Sciatic nerve (tissue), 2 donors: Measurements from ENCODE around the gene P2RY12. TPM values are rescaled to one million over a fixed set of nuclear protein-coding genes. Genes with fewer than 3 reads are reported as not detected.

Experiments used
- ATAC-seq: fragments of 200-7000 bp; cut with Tn5 transposase; one replicate; pipeline ENCODE4 v1.9.1; 2020; ENCODE audit warnings: mild to moderate bottlenecking, moderate library complexity
- DNase-seq: peaks from one replicate; pipeline ENCODE4 v3.0.0-alpha.2; 2020; ENCODE audit warnings: low spot score
- intact Hi-C: fragments of 100-400 bp; cut with DNase I; formaldehyde crosslinking; loops from one replicate; pipeline ENCODE4 v1.14.2; 2022
- total RNA-seq: library from RNA; stranded (reverse); fragmentation: NEBNext Ultra II Directional; extraction: Animal tissue kit (Norgen Biotek cat#: 25700); gene quantifications from one replicate; pipeline ENCODE4 v1.2.1, GENCODE V29; 2021
- donor health status: DM: no; HTN: no; CAD: no.
- donor health status: DM: no; HTN: no; CAD: no.

P2RY12 gene
- total RNA-seq, 1 donor from 2014 or later, result 27.1 TPM

- intact Hi-C loops, result no loop called here
- ATAC-seq (peak; percentile 75), DNase-seq (no peak)
Observed at GRCh38 chr3:151356794-151357462, 27.6 kb downstream of the P2RY12 start.

GRCh38 chr3:151351648-151352047 is 32.9 kb downstream of the P2RY12 start:
- no peak for ATAC-seq
- intact Hi-C loops, result no loop called here
- no peak for DNase-seq

GRCh38 chr3:151351219-151351618 is 33.3 kb downstream of the P2RY12 start:
- no peak for DNase-seq
- ATAC-seq, result no peak
- intact Hi-C loops, result no loop called here

GRCh38 chr3:151350656-151351055 is 33.9 kb downstream of the P2RY12 start:
- ATAC-seq (no peak), DNase-seq (no peak)
- intact Hi-C loops, result no loop called here

GRCh38 chr3:151347432-151347831 is 37.1 kb downstream of the P2RY12 start:
- ATAC-seq (peak; percentile 66), DNase-seq (no peak)
- intact Hi-C loops, result no loop called here

- intact Hi-C loops, result no loop called here
- ATAC-seq (peak; percentile 36), DNase-seq (no peak)
Observed at GRCh38 chr3:151346292-151346691, 38.3 kb downstream of the P2RY12 start.

- DNase-seq (no peak), ATAC-seq (peak; percentile 91)
- intact Hi-C loops, result no loop called here
Observed at GRCh38 chr3:151345859-151346258, 38.7 kb downstream of the P2RY12 start.

GRCh38 chr3:151331696-151332095 is 52.9 kb downstream of the P2RY12 start:
- no peak for ATAC-seq
- intact Hi-C loops, result no loop called here
- DNase-seq, result no peak

- intact Hi-C loops, result no loop called here
- DNase-seq (no peak), ATAC-seq (no peak)
Observed at GRCh38 chr3:151330899-151331298, 53.7 kb downstream of the P2RY12 start.

GRCh38 chr3:151330379-151330778 is 54.2 kb downstream of the P2RY12 start:
- intact Hi-C loops, result no loop called here
- ATAC-seq (no peak), DNase-seq (no peak)

GRCh38 chr3:151329363-151329762 is 55.2 kb downstream of the P2RY12 start, which contains the start of gene P2RY13:
Gene P2RY13 (minus strand): TSS chr3:151329549. CDS start chr3:151329528, 21 bp downstream.
- ATAC-seq (no peak), DNase-seq (no peak)
- intact Hi-C loops, result no loop called here

- DNase-seq, result no peak
- ATAC-seq, result peak; percentile 73
- intact Hi-C loops, result no loop called here
Observed at GRCh38 chr3:151328298-151328995, 56.1 kb downstream of the P2RY12 start.

GRCh38 chr3:151327571-151328198 is 56.9 kb downstream of the P2RY12 start:
- DNase-seq, result no peak
- ATAC-seq, result peak; percentile 58
- intact Hi-C loops, result no loop called here

- no peak for DNase-seq
- intact Hi-C loops, result no loop called here
- no peak for ATAC-seq
Observed at GRCh38 chr3:151322511-151322910, 62.0 kb downstream of the P2RY12 start.

GRCh38 chr3:151321526-151321925 is 63.0 kb downstream of the P2RY12 start:
- DNase-seq, result no peak
- ATAC-seq, result no peak
- intact Hi-C loops, result no loop called here

- intact Hi-C loops, result no loop called here
Observed at GRCh38 chr3:151320131-151320530, 64.4 kb downstream of the P2RY12 start.

GRCh38 chr3:151319628-151320027 is 64.9 kb downstream of the P2RY12 start:
- no peak for ATAC-seq
- intact Hi-C loops, result no loop called here
- DNase-seq, result no peak

More at GRCh38 chr3:151320131-151320530, 64.4 kb downstream of the P2RY12 start:
- ATAC-seq, result no peak
- DNase-seq, result no peak

GRCh38 chr3:151318991-151319390 is 65.6 kb downstream of the P2RY12 start:
- intact Hi-C loops, result no loop called here
- DNase-seq (no peak), ATAC-seq (no peak)

GRCh38 chr3:151318313-151318712 is 66.2 kb downstream of the P2RY12 start:
- no peak for DNase-seq
- no peak for ATAC-seq

More at GRCh38 chr3:151318313-151318712, 66.2 kb downstream of the P2RY12 start:
- intact Hi-C loops, result no loop called here
